SW480 (cell line): ENCODE results near the gene COL5A1.

Experiments used
- DNase-seq: peaks from one replicate; pipeline ENCODE4 v3.0.0-alpha.2; 2016; ENCODE audit warnings: low spot score

The COL5A1 gene

DNA sequence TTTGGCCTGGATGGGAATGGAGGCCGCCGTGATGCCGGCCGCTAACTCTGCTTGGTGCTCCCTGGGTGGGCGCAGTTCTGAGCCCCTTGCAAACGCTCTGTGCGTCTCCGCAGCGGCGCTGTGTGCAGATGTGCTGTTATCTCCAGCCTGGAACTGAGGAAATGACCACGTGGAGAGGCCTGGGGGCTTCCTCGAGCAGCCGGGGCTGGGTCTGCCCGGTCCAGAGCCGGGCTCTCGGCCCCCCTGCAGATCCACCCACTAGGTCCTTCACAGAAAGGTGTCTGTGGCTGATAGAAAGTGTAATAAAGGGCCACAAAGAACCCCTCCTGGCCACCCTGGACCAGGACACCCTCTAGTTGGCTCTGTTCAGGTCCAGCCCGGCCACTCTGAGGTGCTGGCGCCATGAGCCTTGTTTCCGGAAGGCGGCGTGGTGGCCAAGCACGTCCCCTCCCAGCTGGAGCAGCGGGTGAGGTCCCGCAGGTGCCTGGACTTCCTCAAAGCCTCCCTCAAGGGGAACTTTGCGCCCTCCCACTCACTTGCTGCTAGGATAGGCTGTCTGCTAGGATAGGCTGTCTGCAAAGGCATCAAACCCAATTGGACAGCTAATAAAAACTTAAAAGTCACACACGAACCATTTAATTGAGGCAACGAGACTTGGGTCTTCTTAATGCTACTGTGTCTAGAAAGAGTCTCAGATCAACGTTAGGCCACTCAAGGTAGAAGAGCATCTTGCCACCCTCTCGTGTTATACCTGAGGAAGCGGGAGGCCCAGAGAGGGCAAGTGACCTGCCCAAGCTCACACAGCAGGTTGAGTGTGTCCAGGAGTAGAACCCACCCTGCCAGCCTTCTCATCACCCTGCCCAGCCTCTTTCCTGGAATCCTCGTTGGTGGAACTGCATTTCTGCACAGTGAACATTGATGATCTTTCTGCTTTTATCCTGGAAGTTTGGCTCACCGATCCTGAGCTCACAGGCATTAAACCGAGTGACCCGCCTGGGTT is 129.7 kb downstream of the COL5A1 start:
- DNase-seq: no peak

DNA sequence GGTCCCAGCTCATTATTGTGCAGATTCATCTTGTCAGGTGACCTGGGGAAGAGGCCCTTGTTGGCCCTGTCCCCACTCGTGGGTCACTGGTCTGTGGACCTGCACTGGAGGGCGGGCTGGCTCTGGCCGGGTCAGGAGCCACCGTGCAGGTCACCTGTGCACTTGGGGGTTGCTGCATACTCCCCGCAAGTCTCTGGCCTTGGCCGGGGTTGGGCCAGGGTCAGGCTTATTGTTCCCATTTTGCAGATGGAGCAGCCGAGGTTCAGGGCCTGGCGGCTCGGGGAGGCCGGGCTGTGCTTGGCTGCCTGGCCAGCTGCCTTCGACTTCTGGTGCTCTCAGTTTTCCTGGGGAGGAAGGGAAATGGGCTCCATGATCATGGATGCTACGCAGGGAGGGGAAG is 130.7 kb downstream of the COL5A1 start:
- DNase-seq: no peak

DNA sequence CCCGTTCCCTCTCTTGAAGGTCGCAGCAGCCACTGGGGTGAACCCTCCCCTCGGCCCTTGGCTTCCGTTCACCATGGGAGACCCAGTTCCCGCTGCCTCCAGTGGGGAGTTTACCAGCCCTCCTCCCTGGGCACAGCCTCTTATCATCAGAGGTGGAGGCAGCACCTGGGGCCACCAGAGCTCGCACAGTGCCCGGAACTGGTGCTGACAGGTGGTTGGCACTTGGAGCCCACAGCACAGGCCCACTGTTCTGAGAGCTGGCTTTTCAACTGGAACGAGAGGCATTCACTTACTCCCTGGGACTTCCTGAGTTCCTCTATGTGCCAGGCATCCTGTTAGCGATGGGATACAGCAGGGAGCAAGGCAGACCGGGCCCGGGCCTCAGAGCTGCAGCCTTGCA is 132.2 kb downstream of the COL5A1 start:
- DNase-seq: no peak

DNA sequence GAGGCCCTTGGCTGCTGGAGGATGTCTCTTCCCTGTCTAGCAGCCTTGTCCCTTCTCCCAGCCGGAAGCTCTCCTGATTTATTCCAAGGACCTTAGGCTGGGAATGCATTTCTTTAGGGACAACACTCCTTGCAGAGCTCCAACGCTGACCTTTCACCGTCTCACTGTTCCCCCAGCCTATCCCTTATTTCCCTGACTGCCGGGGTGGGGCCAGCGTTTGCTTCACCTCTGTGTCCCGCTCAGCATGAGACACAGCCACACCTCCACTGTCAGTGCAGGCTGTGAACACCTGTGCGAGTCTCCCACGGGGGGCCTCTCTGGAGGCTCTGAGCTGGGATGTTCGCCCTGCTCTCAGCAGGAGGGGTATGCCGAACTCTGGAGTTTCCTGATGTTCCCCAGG is 132.8 kb downstream of the COL5A1 start:
- no peak for DNase-seq

DNA sequence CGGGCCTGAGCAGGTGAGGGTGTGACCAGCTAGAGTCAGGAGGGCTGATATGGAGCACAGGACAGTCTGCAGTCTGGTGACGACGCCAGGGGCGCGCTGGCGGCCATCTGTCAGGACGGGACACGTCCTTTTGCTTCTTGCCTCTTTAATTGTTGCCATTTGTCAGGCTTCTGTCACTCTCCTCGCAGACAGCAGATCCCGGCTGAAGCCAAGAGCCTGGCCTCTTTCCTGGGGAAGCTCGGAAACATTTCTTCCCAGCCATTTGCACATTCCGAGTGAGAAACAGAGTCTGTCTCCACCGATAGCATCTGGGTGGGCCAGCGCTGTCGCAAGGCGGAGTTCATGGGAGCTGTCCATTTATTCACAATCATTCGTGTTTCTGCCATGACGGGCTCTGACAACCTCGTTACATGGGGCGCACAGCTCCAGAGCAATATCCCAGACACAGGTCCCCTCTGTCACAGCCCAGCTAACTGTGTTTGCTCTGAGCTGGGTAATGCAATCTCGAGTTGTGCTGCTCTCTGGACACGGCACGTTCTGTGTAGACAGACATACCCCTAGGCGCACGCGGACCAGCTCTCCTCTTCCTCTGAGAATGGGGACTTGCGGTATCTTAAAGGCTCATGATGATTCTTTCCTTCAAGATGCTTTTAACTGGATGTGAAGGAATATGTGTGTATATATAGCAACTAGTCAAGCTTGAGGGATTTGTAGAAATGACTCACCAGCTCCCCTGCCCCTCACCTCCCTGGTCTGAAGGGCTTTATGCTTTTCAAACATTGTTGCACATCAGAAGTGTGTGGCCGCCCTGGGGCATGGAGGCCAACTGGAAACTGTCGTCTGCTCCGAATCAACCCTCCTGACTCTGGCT is 133.7 kb downstream of the COL5A1 start:
- DNase-seq: no peak

DNA sequence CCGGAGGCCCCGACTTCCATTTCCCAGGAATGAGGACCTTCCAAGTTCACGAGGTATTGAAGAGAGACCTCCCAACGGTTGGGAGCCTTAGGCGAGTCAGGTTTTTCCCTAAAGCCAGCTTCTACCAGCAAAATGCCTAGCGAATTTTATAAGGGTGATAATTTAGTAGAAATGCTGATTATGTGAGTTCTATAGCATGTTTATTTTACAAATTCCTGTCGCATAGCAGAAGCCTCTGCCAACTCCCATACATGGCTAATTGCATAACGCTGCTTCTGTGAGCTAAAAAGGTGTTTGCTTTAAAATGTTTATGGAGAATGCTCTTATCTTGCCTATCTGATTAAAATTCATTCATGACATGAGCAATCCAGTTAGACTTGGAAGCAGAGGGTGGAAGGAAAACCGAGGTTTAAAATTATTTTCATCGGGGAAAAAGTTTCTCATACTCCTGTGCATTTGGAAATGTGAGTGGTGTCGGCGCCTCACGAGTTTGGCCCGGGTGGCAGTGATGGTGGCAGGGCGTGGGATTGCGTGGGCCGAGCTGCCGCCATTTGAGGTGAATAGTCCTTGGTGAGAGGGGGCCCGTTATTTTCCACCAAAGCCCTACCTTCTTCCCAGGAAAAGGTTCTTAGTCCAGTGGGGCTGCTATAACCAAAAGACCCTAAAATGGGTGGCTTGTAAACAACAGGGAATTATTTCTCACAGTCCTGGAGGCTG is 134.6 kb downstream of the COL5A1 start:
- DNase-seq: no peak

DNA sequence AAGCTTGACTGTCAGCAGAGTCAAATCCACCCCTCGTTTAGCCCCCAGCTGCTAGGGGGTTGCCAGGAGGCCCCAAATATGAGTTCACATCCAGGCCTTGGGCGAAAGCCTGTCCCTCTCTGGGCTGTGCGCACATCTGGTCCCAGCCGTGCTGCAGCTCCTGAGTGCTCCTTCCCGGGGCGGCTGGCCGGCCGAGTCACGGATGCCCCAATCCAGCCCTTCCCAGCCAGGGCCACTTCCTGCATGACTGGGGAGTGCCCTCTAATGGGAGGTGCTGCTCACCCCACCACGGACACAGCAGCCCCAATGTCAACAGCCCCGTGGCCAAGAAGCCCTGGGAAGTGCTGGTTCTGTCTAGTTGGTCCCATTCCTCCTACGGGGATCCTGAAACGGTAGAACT is 135.6 kb downstream of the COL5A1 start:
- DNase-seq: no peak

DNA sequence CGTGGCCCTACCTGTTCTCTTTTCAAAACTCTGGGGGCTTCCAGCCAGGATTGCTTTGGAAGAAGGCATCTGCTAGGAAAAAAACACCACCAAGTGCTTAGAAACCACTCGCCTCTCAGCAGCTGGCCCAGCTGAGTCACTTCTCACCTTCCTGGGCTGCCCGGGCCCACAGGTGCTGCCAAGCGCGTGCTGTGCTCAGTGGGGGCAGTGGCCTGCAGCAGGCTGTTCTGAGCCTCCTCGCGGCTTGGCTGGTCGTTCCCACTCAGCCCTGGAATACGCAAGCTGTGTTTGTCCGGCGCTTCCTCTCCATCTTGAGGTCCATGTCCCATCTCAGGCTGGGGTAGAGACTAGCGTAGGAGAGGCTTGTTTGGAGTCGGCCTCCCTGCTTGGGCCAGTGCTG is 136.6 kb downstream of the COL5A1 start:
- DNase-seq: no peak

DNA sequence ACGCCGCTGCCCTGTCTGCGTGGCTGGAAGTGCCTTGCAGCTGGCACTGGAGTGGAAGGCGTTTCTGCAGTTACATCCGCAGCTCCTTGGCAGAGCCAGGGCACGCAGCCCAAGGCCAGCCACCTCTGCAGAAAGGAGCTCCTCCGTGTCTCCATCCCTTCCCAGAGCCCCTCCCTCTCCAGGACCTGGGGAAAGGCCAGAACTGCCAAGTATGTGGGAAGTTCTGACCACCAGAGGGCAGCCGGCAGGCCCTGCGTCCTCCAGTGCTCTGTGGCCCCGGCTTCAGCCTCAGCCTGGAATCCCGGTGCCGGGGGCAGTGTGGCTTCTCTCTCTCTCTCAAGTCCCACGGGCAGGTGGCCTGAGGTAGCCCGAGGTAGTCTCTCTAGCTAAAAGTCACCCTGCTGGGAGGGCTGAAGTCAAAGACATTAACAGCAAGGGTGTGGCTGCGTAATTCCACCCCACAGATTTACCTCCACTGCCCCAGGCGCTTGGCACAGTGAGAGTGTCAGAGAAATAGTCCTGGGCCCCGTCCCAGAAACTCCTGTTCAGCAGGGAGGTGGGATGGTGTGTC is 137.3 kb downstream of the COL5A1 start:
- DNase-seq: peak; percentile 44

DNA sequence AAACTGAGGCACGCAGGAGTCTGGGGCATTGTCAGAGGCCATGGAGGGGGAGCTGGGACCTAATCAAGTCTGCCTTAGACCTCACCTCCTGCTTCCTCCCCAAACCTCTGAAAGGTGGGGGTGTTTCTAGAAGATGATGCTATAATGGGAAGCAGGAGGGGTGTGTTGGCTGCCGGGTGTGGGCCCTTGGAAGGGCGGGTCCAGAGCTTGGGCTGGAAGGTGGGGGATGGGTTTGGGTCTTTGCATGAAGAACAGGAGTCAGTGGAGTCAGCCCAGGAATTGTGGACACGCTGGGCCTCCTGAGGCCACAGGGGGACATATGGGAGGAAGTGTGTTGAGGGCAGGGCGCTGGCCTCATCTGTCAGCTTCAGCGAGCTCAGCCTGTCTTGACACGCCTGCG is 138.0 kb downstream of the COL5A1 start:
- no peak for DNase-seq

DNA sequence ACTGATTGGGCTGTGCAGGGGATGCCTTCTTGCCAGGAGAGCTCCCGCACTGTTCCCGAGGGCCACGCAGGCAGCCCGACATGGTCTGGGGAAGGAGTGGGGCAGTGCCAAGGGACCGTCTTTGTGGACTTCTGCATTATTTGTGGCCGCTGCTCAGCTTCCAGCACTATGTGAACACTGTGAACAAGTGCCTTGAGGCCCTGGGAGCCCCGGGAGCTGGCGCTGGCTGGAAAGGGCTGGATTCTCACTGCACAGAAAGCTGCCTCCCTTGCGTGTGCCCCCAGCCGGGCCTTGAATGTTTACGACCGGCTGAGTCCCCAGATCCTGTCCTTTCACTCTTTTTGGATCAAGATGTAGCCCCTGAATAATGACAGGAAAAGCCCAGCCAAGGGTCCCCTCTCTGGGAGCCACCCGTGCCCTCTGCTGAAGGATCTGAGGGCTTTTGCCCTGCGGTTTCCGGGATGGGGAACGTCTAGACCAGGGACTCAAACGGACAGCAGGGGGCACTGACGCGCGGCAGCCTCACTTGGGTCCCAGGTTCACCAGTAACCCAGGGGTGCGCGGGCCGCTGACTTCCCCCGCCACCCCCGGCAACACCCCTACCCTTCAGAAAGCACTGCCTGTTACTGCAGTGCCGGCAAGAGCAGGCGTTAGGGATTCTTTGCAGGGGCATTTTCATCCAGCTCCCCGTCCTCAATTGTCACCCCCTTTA is 140.1 kb downstream of the COL5A1 start:
- no peak for DNase-seq

DNA sequence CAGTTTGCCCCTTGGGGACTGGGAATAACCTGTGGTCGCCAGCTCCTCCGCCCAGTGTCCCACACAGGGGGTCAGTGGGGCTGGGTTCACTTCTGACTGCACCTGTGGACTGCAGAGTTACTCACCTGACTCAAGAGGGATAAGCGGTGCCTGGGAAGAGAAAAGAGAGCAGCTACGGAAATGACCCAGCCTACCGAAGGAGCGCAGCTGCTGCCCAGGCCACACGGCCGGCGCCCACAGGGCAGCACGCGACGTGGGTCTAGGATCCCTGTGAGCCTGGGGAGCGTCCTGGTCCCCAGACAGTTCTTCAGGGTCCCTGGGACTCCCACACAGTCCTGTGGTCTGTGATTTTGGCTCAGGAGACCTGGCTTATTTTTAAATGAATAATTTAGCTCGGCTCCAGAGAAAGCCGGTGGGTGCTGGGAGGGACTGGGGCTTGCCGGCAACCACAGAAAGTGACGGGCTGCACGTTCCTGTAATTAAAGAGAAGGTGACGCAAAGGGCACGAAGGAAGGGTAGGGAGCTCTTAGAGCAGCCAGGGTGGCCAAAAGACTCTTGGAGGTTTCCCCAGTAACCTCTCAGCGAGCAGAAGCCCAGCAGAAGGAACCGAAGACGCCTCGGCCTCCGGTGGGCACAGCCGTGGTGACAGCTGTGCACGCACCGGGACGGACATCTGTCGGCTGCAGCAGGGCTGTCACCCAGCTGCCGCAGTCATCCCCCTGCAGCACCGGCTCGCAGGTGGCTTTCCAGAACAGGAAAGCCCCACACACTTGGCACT is 141.5 kb downstream of the COL5A1 start:
- DNase-seq: no peak

DNA sequence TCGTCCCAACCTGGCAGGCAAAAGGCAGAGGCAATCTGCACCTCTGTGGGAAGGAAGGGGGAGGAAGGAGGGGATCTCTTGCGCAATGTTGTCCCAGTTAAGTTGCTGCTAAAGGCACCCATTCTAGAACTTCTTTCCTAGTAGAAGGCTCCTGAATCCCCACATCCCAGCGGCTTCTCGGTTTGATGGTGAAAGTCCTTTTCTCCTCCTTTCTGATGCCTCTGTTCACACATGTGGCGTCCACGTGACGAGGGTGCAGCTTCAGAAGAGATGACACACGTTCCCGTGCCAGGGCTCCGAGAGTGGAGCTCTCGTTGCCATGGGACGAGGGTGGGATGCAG is 142.1 kb downstream of the COL5A1 start:
- DNase-seq: no peak

DNA sequence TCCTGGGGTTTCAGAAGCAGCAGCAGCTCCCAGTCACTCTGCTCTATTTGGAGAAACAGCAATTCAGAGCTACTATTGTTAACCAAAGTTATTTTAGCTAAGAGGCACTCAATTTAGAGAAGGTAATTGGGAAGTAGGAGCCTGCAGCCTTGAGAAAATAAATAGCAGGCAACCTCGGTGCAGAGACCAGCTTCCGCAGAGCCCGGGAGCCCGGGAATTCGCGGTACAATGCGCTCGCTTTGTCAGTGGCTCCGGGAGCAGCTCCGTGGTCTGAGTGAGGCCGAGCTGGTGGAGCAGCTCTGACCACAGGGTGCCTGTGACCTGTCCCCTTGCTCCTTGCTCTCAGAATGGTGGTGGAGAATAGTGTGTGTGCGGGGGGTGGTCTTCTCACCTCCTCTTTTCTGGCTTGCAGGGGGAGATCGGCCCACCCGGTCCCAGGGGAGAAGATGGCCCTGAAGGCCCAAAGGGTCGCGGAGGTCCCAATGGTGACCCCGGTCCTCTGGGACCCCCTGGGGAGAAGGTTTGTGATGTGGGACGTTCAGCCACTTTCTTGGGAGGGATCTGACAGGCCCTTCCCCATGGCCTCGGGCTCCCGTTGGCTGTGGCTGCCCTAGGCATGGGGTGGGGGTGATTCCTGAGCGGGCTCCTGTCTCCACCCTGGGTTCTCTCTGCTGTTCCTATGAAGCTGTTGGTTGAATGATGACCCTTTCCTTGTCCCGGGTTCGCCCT is 143.1 kb downstream of the COL5A1 start:
- no peak for DNase-seq

DNA sequence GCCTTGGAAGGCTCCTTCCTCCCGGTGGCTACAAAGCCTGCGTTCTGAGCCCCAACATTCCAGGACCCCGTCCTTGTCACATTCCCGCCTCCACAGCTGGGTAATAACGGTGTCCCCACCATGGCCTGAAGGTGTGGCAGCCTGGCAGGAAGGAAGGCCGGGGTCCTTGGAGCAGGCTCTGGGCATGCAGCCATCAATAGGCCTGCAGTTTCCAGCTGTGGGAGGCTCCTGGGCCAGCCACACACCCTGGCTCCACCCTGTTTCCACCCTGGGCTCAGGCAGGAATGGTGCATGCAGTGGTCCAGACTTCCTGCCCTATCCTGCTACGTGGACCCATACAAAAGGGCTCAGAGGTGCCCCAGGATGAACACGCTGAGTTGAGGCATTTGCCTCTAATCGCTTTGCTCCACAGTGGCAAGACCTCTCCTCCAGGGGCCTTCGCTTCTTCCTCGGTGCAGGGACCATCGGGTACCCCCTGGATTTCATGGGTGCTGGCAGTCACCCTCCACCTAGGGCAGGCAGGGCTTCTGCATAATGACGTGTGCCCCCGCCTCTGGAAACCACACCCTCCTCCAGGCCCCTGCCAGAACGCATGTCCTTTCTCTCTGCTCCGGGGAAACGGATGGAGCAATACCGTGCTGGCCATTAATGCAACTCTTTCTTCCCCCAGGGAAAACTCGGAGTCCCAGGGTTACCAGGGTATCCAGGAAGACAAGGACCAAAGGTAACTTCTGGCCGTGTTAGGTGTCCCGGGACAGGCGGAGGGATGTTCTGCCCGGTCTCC is 143.9 kb downstream of the COL5A1 start:
- DNase-seq: no peak

DNA sequence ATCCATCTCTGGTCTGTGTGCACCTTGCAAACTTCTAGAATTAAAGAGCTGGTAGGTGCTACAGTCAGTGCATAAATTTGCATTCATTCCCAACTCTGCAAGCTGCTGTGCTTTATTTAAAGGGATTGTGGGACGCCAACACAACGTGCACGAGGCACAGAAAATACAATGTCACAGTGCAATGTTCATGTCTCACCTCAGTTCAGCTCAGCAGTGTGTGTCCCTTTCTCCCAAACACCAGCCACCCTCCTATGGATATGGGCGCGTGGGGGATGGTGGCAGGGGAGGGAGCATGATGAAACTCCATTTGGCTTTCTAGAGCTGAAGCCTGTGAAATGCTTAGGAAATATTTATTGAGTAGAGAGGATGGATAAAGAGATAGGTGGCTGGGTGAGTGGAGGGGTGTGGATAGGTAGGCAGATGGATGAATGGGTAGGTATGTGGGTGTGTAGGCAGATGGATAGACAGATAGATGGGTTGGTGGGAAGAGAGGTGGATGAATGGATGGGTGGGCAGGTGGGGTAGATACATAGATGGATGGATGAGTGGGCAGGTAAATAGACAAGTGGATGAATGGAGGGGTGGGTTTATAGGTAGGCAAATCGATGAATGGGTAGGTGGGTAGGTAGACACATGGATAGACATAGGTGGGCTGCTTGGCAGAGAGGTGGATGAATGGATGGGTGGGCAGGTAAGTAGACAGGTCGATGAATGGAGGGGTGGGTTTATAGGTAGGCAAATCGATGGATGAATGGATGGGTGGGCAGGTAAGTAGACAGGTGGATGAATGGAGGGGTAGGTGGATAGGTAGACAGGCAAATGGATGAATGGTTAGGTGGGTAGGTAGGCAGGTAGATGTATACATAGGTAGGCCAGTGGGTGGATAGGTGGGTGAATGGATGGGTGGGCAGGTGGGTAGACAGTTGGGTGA is 146.3 kb downstream of the COL5A1 start:
- DNase-seq: no peak

DNA sequence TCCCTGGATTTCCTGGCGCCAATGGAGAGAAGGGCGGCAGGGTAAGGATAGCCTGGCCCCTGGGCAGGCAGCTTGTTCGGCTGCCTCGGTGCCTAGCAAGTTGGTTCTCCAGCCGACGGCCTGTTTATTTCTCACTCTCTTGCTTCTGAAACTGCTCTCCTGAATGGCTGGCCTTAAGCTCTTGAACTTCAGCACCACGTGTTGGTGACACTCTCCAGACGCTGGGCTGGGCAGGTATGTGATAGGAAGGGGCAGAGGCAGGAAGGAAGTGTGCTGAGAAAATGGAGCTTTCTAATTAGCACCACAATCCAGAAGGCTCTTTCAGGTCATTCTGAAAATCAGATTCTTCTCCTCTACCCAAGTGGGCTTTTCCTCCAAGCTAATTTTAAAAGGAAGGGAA is 147.6 kb downstream of the COL5A1 start:
- DNase-seq: no peak

DNA sequence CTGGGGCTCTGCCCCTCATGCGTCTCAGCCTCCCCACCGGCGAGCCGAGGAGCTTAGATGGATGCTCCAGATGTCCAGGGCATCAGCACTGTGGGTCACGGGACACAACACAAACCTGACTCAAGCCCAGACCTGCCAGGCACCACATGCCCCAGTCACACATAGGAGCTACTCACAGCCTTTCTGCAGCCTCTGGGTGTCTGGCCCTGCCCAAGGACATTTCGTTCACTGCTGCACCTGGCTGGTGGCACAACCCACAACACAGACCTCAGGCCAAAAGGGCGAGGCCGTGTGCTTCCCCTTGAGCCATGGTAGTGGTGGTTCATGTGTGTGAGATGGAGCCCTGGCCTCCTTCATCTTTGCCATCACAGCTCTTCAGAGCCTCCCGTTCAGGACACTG is 149.4 kb downstream of the COL5A1 start:
- no peak for DNase-seq
